HK-2 (cell line): ENCODE results near the gene CAMTA1.
A peak's percentile ranks its signal among the peaks of the same experiment; 100 is the strongest.

Experiments used
- DNase-seq: peaks from one replicate; pipeline ENCODE4 v3.0.0-alpha.2; 2018; ENCODE audit not compliant: unreplicated experiment

CAMTA1 gene

GRCh38 chr1:6956488-6957159, 171.4 kb downstream of the CAMTA1 start:
- no peak for DNase-seq

- DNase-seq: no peak
Observed at GRCh38 chr1:6957341-6957740, 172.1 kb downstream of the CAMTA1 start.

- DNase-seq: no peak
Observed at GRCh38 chr1:6958407-6959030, 173.3 kb downstream of the CAMTA1 start.

GRCh38 chr1:6959491-6959890, 174.2 kb downstream of the CAMTA1 start:
- no peak for DNase-seq

- no peak for DNase-seq
Observed at GRCh38 chr1:6960291-6960811, 175.1 kb downstream of the CAMTA1 start.

GRCh38 chr1:6960860-6961259, 175.6 kb downstream of the CAMTA1 start:
- no peak for DNase-seq

- DNase-seq: no peak
Observed at GRCh38 chr1:6961289-6961688, 176.0 kb downstream of the CAMTA1 start.

- no peak for DNase-seq
Observed at GRCh38 chr1:6961905-6962477, 176.7 kb downstream of the CAMTA1 start.

- no peak for DNase-seq
Observed at GRCh38 chr1:6962478-6962995, 177.3 kb downstream of the CAMTA1 start.

- no peak for DNase-seq
Observed at GRCh38 chr1:6962996-6963911, 178.0 kb downstream of the CAMTA1 start.

- DNase-seq: no peak
Observed at GRCh38 chr1:6963912-6964307, 178.7 kb downstream of the CAMTA1 start.

- no peak for DNase-seq
Observed at GRCh38 chr1:6965083-6965934, 180.1 kb downstream of the CAMTA1 start.

- DNase-seq: no peak
Observed at GRCh38 chr1:6965935-6966241, 180.6 kb downstream of the CAMTA1 start.

- no peak for DNase-seq
Observed at GRCh38 chr1:6966326-6966725, 181.1 kb downstream of the CAMTA1 start.

GRCh38 chr1:6967431-6968111, 182.3 kb downstream of the CAMTA1 start:
- DNase-seq: no peak

GRCh38 chr1:6969106-6969505, 183.9 kb downstream of the CAMTA1 start:
- DNase-seq: peak; percentile 36

GRCh38 chr1:6969762-6970161, 184.5 kb downstream of the CAMTA1 start:
- no peak for DNase-seq

- no peak for DNase-seq
Observed at GRCh38 chr1:6970221-6970620, 185.0 kb downstream of the CAMTA1 start.

GRCh38 chr1:6971048-6971447, 185.8 kb downstream of the CAMTA1 start:
- DNase-seq: no peak

- no peak for DNase-seq
Observed at GRCh38 chr1:6971699-6972098, 186.4 kb downstream of the CAMTA1 start.
